Panc1 (cell line): ENCODE results near the gene AMBRA1.

Experiments used
- SIN3A ChIP-seq: IDR thresholded peaks from 2 replicates; pipeline ENCODE4 v1.6.1; 2012; ENCODE audit warnings: low read depth, mild to moderate bottlenecking, low read length, moderate library complexity, borderline replicate concordance; ENCODE audit not compliant: insufficient read depth
- TF ChIP-seq, protein P1 (sequence below): fragments of 450-650 bp; IDR thresholded peaks from 2 replicates; pipeline ENCODE4 v1.5.1; 2017; ENCODE audit warnings: mild to moderate bottlenecking

DNA sequence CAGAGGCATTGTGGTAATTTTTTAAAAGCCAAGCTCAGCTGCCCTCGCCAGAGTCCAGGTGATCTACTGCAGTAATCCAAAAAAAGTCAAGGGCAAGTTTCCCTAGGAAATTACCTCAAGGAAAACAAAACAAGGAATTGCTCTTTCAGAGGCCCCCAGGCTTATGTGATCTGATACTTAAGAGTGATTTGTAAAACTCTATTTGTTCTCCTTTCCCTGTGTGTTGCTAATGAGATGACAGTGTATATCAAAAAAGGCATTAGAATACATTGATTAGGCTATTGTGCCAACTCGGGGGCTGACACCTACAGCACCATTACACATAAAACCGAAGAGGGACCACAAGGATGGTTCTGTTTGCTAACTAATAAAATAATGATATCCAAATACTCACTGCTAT is 157.7 kb downstream of the AMBRA1 start:
- TF ChIP-seq, protein P1, sequence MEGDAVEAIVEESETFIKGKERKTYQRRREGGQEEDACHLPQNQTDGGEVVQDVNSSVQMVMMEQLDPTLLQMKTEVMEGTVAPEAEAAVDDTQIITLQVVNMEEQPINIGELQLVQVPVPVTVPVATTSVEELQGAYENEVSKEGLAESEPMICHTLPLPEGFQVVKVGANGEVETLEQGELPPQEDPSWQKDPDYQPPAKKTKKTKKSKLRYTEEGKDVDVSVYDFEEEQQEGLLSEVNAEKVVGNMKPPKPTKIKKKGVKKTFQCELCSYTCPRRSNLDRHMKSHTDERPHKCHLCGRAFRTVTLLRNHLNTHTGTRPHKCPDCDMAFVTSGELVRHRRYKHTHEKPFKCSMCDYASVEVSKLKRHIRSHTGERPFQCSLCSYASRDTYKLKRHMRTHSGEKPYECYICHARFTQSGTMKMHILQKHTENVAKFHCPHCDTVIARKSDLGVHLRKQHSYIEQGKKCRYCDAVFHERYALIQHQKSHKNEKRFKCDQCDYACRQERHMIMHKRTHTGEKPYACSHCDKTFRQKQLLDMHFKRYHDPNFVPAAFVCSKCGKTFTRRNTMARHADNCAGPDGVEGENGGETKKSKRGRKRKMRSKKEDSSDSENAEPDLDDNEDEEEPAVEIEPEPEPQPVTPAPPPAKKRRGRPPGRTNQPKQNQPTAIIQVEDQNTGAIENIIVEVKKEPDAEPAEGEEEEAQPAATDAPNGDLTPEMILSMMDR, result no peak
- no peak for TF ChIP-seq SIN3A
